ENCODE measurements around the gene MUTYH. TPM values are rescaled to one million over a fixed set of nuclear protein-coding genes. Genes with fewer than 3 reads are reported as not detected.
"Not testable (repeated sequence)": the region's sequence is repeated elsewhere in the genome, so short reads cannot be mapped to it uniquely, and the experiment has no call there.

Gene MUTYH
- 10 to 100 TPM in 11 of 12 donors, not detected in 1; 10.6 to 33.8 (median 15.2) TPM for polyA plus RNA-seq (ENCODE audit: insufficient read length in 12 of 12)
- long read RNA-seq, donor 1, partial matches to known transcripts, result 0 of 6 reads
- long read RNA-seq, donor 1, other reads (novel, unspliced or antisense), result 0 of 6 reads
- long read RNA-seq, donor 2, partial matches to known transcripts, result 0 of 1 reads
- long read RNA-seq, donor 2, other reads (novel, unspliced or antisense), result 0 of 1 reads
- long read RNA-seq, donor 3, partial matches to known transcripts, result 0 of 1 reads
- long read RNA-seq, donor 3, other reads (novel, unspliced or antisense), result 0 of 1 reads
- long read RNA-seq, donor 4, partial matches to known transcripts, result 0 of 1 reads
- long read RNA-seq, donor 4, other reads (novel, unspliced or antisense), result 0 of 1 reads
- long read RNA-seq, donor 5, partial matches to known transcripts, result 22 of 30 reads
- long read RNA-seq, donor 5, other reads (novel, unspliced or antisense), result 5 of 30 reads
- long read RNA-seq, donor 6, result 0 reads
- long read RNA-seq, donor 7, partial matches to known transcripts, result 0 of 2 reads
- long read RNA-seq, donor 7, other reads (novel, unspliced or antisense), result 0 of 2 reads
- long read RNA-seq, donor 8, partial matches to known transcripts, result 0 of 1 reads
- long read RNA-seq, donor 8, other reads (novel, unspliced or antisense), result 0 of 1 reads
- long read RNA-seq, donor 9, partial matches to known transcripts, result 0 of 2 reads
- long read RNA-seq, donor 9, other reads (novel, unspliced or antisense), result 0 of 2 reads
- long read RNA-seq, donor 10, partial matches to known transcripts, result 0 of 3 reads
- long read RNA-seq, donor 10, other reads (novel, unspliced or antisense), result 0 of 3 reads
- long read RNA-seq, donor 11, partial matches to known transcripts, result 0 of 3 reads
- long read RNA-seq, donor 11, other reads (novel, unspliced or antisense), result 0 of 3 reads

DNA sequence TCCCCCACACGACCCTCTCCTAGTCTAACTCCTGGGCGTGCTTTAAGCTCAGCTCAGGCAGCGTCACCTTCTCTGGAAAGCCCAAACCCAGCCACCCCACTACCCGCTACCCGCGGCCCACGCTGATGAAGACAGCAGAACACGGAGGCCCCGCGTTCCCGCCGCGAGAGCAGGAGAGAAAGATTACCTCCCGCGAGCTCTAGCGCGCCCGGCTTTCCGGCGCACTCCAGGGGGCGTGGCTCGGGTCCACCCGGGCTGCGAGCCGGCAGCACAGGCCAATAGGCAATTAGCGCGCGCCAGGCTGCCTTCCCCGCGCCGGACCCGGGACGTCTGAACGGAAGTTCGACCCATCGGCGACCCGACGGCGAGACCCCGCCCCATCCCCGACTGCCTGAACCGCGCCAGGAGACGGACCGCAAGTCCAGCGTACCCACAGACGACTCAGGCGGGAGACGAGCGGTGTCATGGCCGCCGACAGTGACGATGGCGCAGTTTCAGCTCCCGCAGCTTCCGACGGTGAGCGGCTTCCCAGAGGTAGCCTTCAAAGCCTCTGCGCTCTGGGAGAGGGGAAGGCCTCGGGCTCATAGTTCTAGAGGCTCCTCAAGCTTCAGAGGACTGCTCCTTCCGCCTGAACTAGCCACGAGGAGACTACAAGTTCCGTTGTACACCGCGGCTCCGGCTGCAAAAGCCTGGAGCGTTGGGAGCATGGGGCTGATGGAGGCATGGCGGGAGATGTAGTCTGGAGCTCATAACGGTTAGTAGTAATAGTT lies at the start of gene MUTYH, which contains the start of gene TOE1:
Gene MUTYH, minus strand, starts transcription at position 652 of the 770 bp plus-strand sequence. CDS start 5,935 bp downstream, outside the sequence.
Gene TOE1, plus strand, starts transcription at position 382 of the 770 bp plus-strand sequence. Its CDS starts 83 bp downstream, at position 465.
- DNase-seq, result peak; percentile 89

DNA sequence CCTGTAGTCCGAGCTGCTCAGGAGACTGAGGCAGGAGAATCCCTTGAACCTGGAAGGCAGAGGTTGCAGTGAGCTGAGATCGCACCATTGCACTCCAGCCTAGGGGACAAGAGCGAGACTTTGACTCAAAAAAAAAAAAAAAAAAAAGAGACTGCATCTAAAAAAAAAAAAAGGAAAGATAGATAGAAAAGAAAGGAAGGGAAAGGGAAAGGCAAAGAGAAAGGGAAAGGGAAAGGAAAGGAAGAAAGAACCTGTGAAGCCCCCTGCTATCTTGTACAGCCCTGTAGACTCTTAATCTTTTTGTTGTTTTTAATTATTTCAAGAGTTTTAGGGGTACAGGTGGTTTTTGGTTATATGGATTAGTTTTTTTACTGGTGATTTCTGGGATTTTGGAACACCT lies 46.0 kb upstream of the MUTYH start:
- no peak for DNase-seq

DNA sequence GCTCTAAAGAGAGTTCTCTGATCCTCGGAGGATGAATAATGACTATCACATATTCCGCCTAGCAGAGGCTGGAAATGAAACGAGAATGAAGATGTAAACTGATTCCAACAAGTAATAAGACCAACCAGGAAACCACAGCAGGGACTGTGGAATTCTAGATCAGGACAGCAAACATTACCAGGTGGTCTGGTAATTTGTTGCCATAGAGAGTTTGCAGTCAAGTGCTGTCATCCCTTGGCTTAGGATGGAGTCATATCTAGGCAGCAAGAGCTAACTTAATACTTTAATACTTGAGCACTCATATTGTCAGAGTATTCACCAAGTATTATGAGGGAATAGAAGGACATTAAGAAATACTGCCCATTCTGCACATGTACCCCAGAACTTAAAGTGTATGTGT lies 45.1 kb upstream of the MUTYH start:
- DNase-seq, result no peak

DNA sequence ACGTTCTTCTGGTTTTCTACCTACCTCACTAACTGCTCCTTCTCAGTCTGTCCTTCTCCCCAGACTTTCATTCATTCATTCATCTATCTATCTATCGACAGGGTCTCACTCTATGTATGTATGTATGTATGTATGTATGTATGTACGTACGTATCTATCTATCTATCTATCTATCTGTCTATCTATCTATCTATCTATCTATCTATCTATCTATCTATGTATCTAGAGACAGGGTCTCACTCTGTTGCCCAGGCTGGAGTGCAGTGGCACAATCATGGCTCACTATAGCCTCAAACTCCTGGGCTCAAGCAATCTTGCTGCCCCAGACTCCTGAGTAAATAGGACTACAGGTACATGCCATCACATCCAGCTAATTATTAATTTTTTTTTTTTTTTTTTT lies 44.0 kb upstream of the MUTYH start:
- DNase-seq, result not testable (repeated sequence)

DNA sequence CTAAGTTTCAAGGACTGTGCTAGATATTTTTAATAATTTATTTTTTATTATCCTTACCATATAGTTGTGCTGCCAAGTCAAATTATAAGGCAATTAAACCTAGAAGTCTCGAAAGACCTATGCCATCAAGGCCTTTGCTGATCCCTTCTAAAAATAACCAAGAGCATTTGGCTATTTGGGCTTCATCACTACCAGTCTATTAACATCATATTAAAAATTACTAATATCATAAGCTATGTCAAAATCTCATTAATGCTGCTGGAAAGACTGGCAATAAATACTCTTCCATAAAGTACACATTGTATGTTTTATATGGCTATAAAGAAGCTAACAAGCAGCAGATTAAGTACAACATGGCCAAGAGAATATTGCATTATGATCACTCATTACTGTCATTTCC lies 43.0 kb upstream of the MUTYH start:
- DNase-seq, result no peak

DNA sequence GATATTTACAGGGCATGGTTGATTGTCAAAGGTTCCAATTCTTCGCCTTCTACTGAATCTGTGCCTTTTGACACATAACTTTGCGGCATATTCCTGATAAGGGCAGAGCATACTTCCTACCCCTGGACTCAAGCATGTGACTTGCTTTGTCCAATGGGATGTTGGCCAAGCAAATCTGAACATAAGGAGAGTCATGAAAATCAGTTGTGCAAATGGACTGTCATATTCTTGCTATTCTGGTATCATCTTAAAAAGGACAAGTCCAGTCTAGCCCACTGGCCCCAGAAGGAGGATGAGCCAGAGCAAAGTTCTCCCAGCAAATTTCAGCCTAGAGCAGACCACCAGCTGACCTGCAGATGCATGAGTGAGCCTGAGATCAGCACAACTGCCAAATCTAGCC lies 41.0 kb upstream of the MUTYH start:
- no peak for DNase-seq

DNA sequence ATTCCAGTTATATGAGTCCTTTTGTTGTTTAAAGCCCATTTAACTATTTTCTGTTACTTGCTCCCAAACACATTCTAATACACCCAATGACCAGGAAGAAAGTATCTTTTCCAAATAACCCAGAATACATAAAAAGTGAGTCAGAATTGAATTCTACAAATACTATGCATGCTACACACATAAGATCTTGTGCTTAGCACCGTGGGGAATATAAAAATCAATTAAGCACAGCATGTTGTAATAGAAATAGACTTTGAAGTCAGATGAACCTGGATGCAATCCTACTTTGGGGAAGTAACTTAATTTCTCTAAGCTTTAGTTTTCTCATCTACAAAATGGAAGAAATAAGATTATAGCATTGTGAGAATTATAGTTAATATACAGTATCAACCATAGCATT lies 40.5 kb upstream of the MUTYH start:
- no peak for DNase-seq

DNA sequence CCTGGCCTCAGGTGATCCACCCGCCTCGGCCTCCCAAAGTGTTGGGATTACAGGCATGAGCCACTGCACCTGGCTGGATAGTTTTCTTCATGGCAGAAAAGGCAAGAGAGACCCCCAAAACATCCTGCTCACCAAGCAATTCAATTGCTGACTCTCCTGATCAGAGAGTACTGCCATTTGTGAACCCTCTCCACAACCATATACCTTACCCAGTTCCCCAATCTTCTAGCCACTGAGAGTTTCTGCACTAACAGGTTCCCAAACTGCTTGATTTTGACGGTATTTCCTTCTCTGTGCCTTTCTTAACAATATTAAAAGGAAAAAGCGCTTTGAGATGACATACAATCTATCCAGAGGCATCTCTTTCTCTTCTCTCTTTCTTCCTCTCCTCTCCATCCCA lies 39.9 kb upstream of the MUTYH start:
- no peak for DNase-seq

DNA sequence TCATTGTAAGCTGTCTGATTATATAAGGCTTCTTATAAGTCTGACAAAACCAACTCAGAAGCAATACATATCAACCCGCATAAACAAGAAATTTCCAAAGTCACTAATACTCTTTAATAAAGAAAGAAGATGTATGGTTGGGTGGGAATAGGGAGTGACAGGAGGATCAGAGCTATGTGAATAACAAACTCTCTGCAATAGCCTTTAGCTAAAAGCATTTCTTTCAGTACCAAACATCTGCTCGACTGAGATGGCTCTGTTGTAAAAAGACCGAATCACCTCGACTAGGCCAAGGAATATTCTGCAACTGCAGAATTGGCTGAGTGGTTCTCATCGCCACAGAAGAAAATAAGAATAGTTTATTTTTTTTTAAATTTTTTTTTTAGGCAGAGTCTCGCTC lies 39.3 kb upstream of the MUTYH start:
- DNase-seq, result no peak

DNA sequence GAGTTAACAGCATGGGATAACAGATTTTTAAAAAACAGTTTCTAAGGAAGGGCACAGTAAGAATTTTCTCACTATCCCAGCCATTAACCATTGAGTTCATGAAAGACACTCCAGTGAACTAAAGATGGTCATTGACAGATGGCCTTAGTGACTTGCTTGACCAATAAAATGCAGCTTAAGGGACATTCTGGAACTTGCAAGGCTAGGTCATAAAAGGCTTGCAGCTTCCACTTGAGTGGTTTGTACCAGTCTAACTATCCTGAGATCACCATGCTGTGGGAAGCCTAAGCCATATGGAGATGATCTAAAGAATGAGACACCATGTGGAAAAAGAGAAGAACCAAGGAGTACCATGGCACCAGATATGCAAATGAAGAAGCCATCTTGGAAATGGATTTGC lies 37.9 kb upstream of the MUTYH start:
- DNase-seq, result no peak

DNA sequence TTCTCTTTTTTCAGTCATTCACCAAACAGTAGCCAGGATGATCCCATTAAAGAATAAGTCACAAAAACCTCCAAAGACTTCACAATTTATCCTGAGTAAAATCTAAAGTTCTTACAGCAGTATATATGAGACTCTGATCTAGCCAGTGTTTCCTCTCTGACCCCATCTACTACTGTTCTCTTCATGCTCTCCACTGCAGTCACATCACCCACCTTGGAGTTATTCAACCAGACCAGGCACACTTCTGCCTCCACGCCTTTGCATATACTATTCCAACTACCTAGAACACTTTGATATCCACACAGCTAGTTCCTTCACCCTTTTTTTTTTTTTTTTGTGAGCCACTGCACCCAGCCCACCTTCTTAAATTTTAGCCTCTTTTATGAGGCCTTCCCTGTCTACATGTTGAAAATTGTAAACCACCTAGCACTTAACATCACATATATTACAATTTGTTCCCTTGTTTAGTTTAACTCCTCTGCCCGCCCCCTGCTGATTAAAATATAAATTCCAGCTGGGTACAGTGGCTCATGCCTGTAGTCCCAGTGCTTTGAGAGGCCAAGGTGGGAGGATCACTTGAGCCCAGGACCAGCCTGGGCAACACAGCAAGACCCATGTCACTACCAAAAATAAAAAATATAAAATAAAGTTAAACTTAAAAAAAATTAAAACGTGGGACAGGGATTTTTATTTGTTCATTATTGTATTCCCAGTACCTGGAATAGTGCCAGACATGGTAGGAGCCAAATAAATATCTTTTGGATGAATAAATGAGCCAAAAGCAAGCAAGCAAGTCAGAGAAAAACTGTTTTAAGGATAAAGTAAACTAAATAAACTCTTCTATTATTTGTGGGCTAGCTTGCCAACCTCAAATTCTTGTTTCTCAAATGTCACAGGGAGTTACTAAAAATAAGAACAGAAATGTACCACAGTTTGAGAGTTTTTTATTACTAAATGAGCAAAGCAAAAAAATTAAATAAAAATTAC lies 35.2 kb upstream of the MUTYH start:
- DNase-seq, result no peak

DNA sequence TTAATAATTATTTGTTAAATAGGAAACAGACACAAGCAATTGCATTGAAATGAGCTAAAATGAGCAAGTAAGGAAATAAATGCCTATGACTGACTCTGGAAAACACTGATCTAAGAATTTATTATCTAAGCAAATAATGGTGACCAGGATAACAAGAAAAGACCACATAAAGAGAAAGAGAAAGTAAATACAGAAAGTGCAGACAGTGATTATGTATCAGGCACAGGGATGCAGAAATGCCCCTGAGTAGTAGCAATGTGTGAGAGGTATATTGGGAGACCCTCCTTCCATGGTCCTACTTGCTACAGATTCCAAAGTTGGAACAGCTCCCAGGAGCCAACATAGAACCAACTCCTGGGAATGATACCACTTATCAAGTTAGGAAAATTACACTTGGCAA lies 33.3 kb upstream of the MUTYH start:
- DNase-seq, result no peak

DNA sequence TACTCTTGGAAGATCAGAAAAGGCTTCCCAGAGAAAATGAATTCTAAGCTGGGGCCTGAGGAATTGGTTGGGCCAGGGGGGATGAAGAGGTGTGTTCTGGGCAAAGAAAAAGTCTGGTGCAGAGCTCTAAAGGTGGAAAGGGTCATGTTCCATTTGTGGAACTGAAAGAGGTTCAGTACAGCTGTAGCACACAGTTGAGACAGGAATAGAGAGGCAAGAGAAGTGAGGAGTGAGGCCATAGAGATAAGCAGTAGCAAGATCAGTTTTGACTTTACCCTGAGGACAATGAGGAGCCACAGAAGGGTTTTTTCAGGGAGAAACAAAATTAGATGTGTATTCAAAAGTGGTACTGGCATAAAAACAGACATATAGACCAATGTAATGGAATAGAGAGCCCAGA lies 30.3 kb upstream of the MUTYH start:
- no peak for DNase-seq

DNA sequence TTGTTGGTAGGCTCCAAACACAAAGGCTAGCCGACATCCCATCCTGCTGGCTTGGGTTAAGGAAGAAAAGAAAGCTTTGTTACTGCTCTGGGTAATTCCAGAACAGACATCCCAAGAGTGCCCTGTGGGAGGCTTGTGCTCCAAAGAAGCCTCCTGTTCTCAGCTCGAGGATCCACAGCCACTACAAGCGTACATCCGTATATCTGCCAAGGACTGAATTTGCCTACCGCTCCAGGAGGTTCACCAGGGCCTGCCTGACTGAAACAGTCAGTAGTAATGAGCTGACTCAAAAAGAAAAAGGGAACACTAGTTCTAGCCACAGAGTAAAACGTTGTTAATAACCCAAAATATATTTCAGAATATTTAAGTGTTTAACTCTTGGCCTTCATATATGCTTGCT lies 24.8 kb upstream of the MUTYH start:
- no peak for DNase-seq

DNA sequence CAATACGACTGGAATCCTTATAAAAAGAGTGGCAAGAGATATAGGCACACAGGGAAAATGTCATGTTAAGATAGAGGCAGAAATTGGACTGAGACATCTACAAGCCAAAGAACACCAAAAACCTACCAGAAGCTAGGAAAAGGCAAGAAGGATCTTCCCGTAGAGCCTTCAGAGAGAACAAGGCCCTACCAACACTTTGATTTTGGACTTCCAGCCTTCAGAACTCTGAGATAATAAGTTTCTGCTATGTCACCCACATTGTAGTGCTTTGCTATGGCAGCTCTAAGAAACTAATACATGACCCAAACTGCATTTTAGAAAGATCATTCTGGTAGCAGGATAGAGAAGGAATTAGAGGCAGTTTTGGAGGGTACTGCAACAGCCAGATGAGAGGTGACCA lies 24.1 kb upstream of the MUTYH start:
- no peak for DNase-seq

DNA sequence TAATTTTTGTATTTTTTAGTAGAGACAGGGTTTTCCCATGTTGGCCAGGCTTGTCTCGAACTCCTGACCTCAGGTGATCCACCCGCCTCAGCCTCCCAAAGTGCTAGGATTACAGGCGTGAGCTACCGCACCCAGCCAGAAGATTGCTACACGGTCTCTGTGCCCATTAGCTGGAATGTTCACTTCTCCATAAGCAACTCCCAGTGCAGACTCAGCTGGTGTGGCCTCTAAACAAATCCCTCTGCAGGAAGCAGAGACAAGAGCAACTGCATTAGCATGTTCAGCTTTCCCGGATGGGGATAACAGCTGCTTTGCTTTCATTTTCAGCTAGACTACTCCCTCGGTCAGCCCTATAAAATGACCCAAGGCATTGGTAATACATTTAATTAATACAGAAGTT lies 20.7 kb upstream of the MUTYH start:
- DNase-seq, result peak; percentile 55

DNA sequence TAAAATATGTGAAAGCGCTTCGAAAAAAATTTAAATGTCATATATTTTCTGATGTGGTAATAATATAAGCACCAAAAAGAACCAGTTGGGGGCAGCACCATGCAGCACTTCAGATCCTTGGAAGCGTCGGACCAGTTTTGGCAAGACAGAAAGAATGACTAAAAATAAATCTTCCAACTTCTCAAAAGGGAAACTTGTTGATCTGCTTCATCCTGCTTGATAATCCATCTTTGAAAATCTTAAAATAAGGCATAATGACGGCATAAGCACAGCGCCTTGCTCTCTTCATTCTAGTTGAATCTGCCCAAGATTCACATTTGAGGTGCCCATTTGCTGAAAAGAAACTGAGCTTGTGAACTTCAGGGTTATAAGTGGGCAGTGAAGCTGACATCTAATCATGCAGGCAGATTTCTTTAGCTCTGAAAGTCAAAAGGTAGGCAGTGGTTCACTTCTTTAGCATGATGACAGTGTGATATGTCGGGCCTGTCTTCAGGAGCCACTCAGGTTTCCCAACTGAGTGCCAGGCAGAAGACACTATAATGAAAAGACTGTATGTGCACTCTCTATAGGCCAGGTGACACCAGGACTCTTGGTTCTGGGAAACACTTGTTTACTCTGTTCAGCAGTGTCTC lies 19.8 kb upstream of the MUTYH start:
- peak; percentile 86 for DNase-seq

DNA sequence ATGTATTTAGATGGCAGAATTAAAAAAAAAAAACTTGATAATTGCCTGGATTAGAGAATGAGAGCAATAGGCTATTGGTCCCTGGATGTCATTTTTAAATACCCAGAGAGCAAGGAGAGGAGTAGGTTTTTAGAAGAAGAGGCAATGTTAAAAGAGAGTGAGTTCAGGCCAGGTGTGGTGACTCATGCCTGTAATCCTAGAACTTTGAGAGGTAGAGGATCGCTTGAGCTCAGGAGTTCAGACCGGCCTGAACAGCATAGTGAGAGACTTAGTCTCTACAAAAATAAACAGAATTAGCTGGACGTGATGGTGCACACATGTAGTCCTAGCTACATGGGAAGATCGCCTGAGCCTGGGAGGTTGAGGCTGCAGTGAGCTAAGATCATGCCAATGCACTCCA lies 15.9 kb upstream of the MUTYH start:
- DNase-seq, result no peak

DNA sequence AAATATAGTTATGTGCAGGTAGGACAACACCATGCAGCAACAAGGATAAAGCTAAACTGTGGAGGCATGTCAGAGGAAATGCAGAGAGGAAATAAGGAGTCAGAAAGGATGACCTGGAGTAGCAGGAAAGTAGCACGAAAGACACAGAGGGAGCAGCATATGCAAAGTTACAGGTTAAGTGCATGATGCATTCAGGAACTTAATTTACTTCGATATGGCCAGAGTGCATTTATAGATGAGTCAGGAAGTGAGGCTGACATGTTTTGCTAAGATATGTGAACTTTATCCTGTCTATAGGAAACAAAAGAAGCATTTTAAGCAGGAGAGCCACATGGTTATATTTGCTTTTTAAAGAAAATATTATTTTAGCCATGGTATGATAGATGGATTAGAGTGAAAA lies 15.4 kb upstream of the MUTYH start:
- DNase-seq, result no peak

DNA sequence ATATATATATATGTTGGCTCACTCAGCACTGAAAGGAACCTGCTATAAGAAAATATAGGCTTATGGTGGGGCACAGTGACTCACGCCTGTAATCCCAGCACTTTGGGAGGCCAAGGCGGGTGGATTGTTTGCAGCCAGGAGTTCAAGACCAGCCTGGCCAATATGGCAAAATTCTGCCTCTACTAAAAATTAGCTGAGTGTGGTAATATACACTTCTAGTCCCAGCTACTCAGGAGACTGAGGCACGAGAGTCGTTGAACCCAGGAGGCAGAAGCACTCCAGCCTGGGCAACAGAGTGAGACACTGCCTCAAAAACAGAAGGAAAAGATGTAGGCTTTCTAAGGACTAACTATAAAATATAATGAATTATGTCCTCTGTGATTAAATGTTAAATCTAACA lies 14.6 kb upstream of the MUTYH start:
- DNase-seq, result no peak
